Liver (tissue), 4 donors: ENCODE results near the gene DSE. TPM values are rescaled to one million over a fixed set of nuclear protein-coding genes. Genes with fewer than 3 reads are reported as not detected.

Source experiments
- polyA plus RNA-seq, 2 donors: library from polyadenylated mRNA; stranded (reverse) in 1 of 2; unstranded in 1 of 2; fragments of 200-250 nt in 1 of 2; fragments of >200 nt in 1 of 2; fragmentation: Nextera tagmentation in 1 of 2; extraction: Ambion mirVana in 1 of 2; gene quantifications; one replicate each; pipeline versions ENCODE4 v1.2.1 to v1.2.3, GENCODE V29; 2013 to 2015
- total RNA-seq, 2 donors: library from RNA; depleted of rRNA; stranded (reverse); fragments of >200 nt; gene quantifications; one replicate each; pipeline ENCODE4 v1.2.3, GENCODE V29; 2014
- donor health status: healthy.
- donor health status: healthy.
- donor health status: healthy.

The DSE gene
- total and polyA plus RNA-seq, 4 donors: 5.5 to 22.8 (median 9.6) TPM

Other genes with a start within 250 kb of the DSE start
- not detected for gene COL10A1, start 244.8 kb upstream of the DSE start, total RNA-seq
- under 1 TPM; 0.01 to 0.15 TPM for gene COL10A1, start 244.8 kb upstream of the DSE start, polyA plus RNA-seq
- gene TSPYL4, start 116.9 kb upstream of the DSE start, total RNA-seq: 1 to 10 TPM; 3.6 to 7.4 TPM
- 1 to 10 TPM; 3.7 to 3.8 TPM for gene TSPYL4, start 116.9 kb upstream of the DSE start, polyA plus RNA-seq
- gene TSPYL1, start 91.0 kb upstream of the DSE start, total RNA-seq: 10 to 100 TPM; 29.6 to 39.8 TPM
- gene TSPYL1, start 91.0 kb upstream of the DSE start, polyA plus RNA-seq: 10 to 100 TPM; 25.1 to 30.8 TPM
- 10 to 100 TPM in 1 of 2 donors, 1 to 10 TPM in 1; 2.0 to 22.4 TPM for gene CALHM6, start 90.4 kb downstream of the DSE start, total RNA-seq
- gene CALHM6, start 90.4 kb downstream of the DSE start, polyA plus RNA-seq: 1 to 10 TPM; 5.2 to 7.3 TPM
- gene CALHM5, start 140.7 kb downstream of the DSE start, total RNA-seq: under 1 TPM; 0.47 to 0.59 TPM
- under 1 TPM; 0.07 to 0.44 TPM for gene CALHM5, start 140.7 kb downstream of the DSE start, polyA plus RNA-seq
- gene TRAPPC3L, start 174.7 kb downstream of the DSE start, total RNA-seq: under 1 TPM; 0.08 to 0.19 TPM
- gene TRAPPC3L, start 174.7 kb downstream of the DSE start, polyA plus RNA-seq: under 1 TPM; 0.14 to 0.21 TPM
- not detected for gene CALHM4, start 182.8 kb downstream of the DSE start, total RNA-seq
- gene CALHM4, start 182.8 kb downstream of the DSE start, polyA plus RNA-seq: not detected
- 1 to 10 TPM; 7.0 to 7.3 TPM for gene RWDD1, start 200.6 kb downstream of the DSE start, total RNA-seq
- 10 to 100 TPM; 14.4 to 52.7 TPM for gene RWDD1, start 200.6 kb downstream of the DSE start, polyA plus RNA-seq
- under 1 TPM in 1 of 2 donors, not detected in 1; 0.50 TPM for gene RSPH4A, start 245.5 kb downstream of the DSE start, total RNA-seq
- under 1 TPM; 0.06 to 0.10 TPM for gene RSPH4A, start 245.5 kb downstream of the DSE start, polyA plus RNA-seq